Astrocyte (in vitro differentiated cells and primary cell): ENCODE results near the gene CCNL1.

Source experiments
- CTCF ChIP-seq: IDR thresholded peaks from 2 replicates; pipeline ENCODE4 v1.5.1; 2011; ENCODE audit warnings: low read depth, mild to moderate bottlenecking, inconsistent platforms, low read length, moderate library complexity; ENCODE audit not compliant: insufficient read depth
- EZH2 ChIP-seq: IDR thresholded peaks from 2 replicates; pipeline ENCODE4 v1.6.1; 2012; ENCODE audit warnings: mild to moderate bottlenecking, low read length, inconsistent platforms; ENCODE audit not compliant: insufficient read depth

DNA sequence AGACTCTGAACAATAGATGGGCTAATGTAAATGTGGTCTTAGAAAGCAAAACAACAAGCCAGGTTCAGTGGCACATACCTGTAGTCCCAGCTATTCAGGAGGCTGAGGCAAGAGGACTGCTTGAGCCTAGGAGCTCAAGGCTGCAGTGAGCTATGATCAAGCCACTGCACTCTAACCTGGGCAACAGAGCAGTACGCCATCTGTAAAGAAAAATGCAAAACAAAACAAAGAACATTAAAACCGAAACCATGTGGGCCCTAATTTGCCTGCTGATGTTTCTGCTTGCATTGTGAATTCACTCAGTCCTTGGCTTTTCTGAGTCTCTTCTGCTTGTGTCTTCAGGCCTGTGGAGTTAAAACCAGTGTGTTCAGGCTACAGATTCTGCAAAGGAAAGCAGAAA, 56.7 kb downstream of the CCNL1 start:
- no peak for TF ChIP-seq CTCF
- TF ChIP-seq EZH2 = no peak
